Measurements from ENCODE around the gene CNOT6.

The CNOT6 gene

GRCh38 chr5:180598797-180599589 is 104.8 kb downstream of the CNOT6 start:
- Histone ChIP-seq H3K79me2 (ENCODE audit: insufficient read depth, low read length) (no peaks in the 10 kb centered on the region), H3K9me2 (replicated peaks; ENCODE audit: insufficient read depth, low read length) (no peaks in the 10 kb centered on the region), H3K4me3 (ENCODE audit: insufficient read depth, low read length, poor library complexity, severe bottlenecking) (no peak overlapping the region), H4K20me1 (ENCODE audit: low read depth, low read length) (no peaks in the 10 kb centered on the region), H3K27ac (ENCODE audit: low read depth, low read length) (no peak overlapping the region), H3K9ac (ENCODE audit: low read length) (no peak overlapping the region), H3K27me3 (ENCODE audit: low read length) (no peaks in the 10 kb centered on the region), H2AFZ (ENCODE audit: low read depth, low read length, severe bottlenecking) (no peak overlapping the region), H3K36me3 (ENCODE audit: low read length) (no peaks in the 10 kb centered on the region), H3F3A (ENCODE audit: insufficient read depth) (no peaks in the 10 kb centered on the region), H3K4me2 (ENCODE audit: low read depth, low read length, poor library complexity, severe bottlenecking) (no peak overlapping the region), H3K9me3 (ENCODE audit: insufficient read depth, low read length) (no peaks in the 10 kb centered on the region)
- TF ChIP-seq EZH2phosphoT487 (conservative IDR thresholded peaks at IDR 0.05; ENCODE audit: low read length) (no peak), CTCF (IDR thresholded peaks at IDR 0.05; ENCODE audit: insufficient read depth, low read length, poor library complexity, severe bottlenecking) (no peak)

- no peaks in the 10 kb centered on the region for H3K79me2 ChIP-seq (ENCODE audit: insufficient read depth, low read length)
- no peaks in the 10 kb centered on the region for H4K20me1 ChIP-seq (ENCODE audit: low read depth, low read length)
- no peaks in the 10 kb centered on the region for H3K9me2 ChIP-seq (replicated peaks; ENCODE audit: insufficient read depth, low read length)
- H2AFZ ChIP-seq (ENCODE audit: low read depth, low read length, severe bottlenecking): no peak overlapping the region
- no peaks in the 10 kb centered on the region for H3K36me3 ChIP-seq (ENCODE audit: low read length)
- H3K4me2 ChIP-seq (ENCODE audit: low read depth, low read length, poor library complexity, severe bottlenecking): no peak overlapping the region
- H3K27ac ChIP-seq (ENCODE audit: low read depth, low read length): no peak overlapping the region
- H3K27me3 ChIP-seq (ENCODE audit: low read length): no peaks in the 10 kb centered on the region
- no peak for TF ChIP-seq EZH2phosphoT487 (conservative IDR thresholded peaks at IDR 0.05; ENCODE audit: low read length)
- TF ChIP-seq CTCF (IDR thresholded peaks at IDR 0.05; ENCODE audit: insufficient read depth, low read length, poor library complexity, severe bottlenecking): no peak
- no peak overlapping the region for H3K4me3 ChIP-seq (ENCODE audit: insufficient read depth, low read length, poor library complexity, severe bottlenecking)
- H3F3A ChIP-seq (ENCODE audit: insufficient read depth): no peaks in the 10 kb centered on the region
- no peak overlapping the region for H3K9ac ChIP-seq (ENCODE audit: low read length)
- H3K9me3 ChIP-seq (ENCODE audit: insufficient read depth, low read length): no peaks in the 10 kb centered on the region
Observed at GRCh38 chr5:180599590-180599914, 105.4 kb downstream of the CNOT6 start.

- Histone ChIP-seq H3K27me3 (ENCODE audit: low read length) (no peaks in the 10 kb centered on the region), H2AFZ (ENCODE audit: low read depth, low read length, severe bottlenecking) (no peak overlapping the region), H3F3A (ENCODE audit: insufficient read depth) (no peaks in the 10 kb centered on the region), H3K4me2 (ENCODE audit: low read depth, low read length, poor library complexity, severe bottlenecking) (no peak overlapping the region), H3K79me2 (ENCODE audit: insufficient read depth, low read length) (no peaks in the 10 kb centered on the region), H4K20me1 (ENCODE audit: low read depth, low read length) (no peaks in the 10 kb centered on the region), H3K27ac (ENCODE audit: low read depth, low read length) (no peak overlapping the region), H3K9me2 (replicated peaks; ENCODE audit: insufficient read depth, low read length) (no peaks in the 10 kb centered on the region), H3K9ac (ENCODE audit: low read length) (no peak overlapping the region), H3K36me3 (ENCODE audit: low read length) (no peaks in the 10 kb centered on the region), H3K4me3 (ENCODE audit: insufficient read depth, low read length, poor library complexity, severe bottlenecking) (no peak overlapping the region), H3K9me3 (ENCODE audit: insufficient read depth, low read length) (no peaks in the 10 kb centered on the region)
- TF ChIP-seq EZH2phosphoT487 (conservative IDR thresholded peaks at IDR 0.05; ENCODE audit: low read length): no peak
- no peak for TF ChIP-seq CTCF (IDR thresholded peaks at IDR 0.05; ENCODE audit: insufficient read depth, low read length, poor library complexity, severe bottlenecking)
Observed at GRCh38 chr5:180599981-180600553, 105.9 kb downstream of the CNOT6 start.
